H9 (cell line): ENCODE data around the gene ATOX1. TPM values are rescaled to one million over a fixed set of nuclear protein-coding genes. Genes with fewer than 3 reads are reported as not detected.
A peak's percentile ranks its signal among the peaks of the same experiment; 100 is the strongest.

Experiments
- DNase-seq: peaks from one replicate; pipeline ENCODE4 v3.0.0-alpha.2; 2017
- H2AFZ ChIP-seq: one replicate; pipeline ENCODE4 v1.6.1; 2013; ENCODE audit warnings: mild to moderate bottlenecking, low read length, control low read depth, moderate library complexity
- H2AK5ac ChIP-seq: 2 replicates; pipeline ENCODE4 v1.6.1; 2013; ENCODE audit warnings: low read length, control low read depth, mixed read lengths; ENCODE audit not compliant: insufficient read length
- H2BK120ac ChIP-seq: one replicate; pipeline ENCODE4 v1.6.1; 2013; ENCODE audit warnings: low read depth, mild to moderate bottlenecking, low read length, control low read depth, inconsistent platforms; ENCODE audit not compliant: poor library complexity, severe bottlenecking
- H2BK12ac ChIP-seq: 2 replicates; pipeline ENCODE4 v1.6.1; 2013; ENCODE audit warnings: low read length, control low read depth, mixed read lengths, low read depth; ENCODE audit not compliant: insufficient read length
- H2BK15ac ChIP-seq: 2 replicates; pipeline ENCODE4 v1.6.1; 2013; ENCODE audit warnings: low read depth, low read length, control low read depth
- H2BK20ac ChIP-seq: one replicate; pipeline ENCODE4 v1.6.1; 2013; ENCODE audit warnings: low read depth, mild to moderate bottlenecking, low read length, control low read depth, inconsistent platforms; ENCODE audit not compliant: poor library complexity, severe bottlenecking
- H2BK5ac ChIP-seq: 2 replicates; pipeline ENCODE4 v1.6.1; 2013; ENCODE audit warnings: low read length, control low read depth, mixed read lengths; ENCODE audit not compliant: insufficient read length
- H3K14ac ChIP-seq: 2 replicates; pipeline ENCODE4 v1.6.1; 2013; ENCODE audit warnings: low read length, control low read depth; ENCODE audit not compliant: insufficient read depth
- H3K18ac ChIP-seq: 2 replicates; pipeline ENCODE4 v1.6.1; 2013; ENCODE audit warnings: low read depth, mild to moderate bottlenecking, mixed read lengths, low read length, control low read depth; ENCODE audit not compliant: insufficient read length
- H3K23ac ChIP-seq: 2 replicates; pipeline ENCODE4 v1.6.1; 2013; ENCODE audit warnings: low read length, control low read depth, mixed read lengths, low read depth; ENCODE audit not compliant: insufficient read length
- H3K23me2 ChIP-seq: 2 replicates; pipeline ENCODE4 v1.6.1; 2013; ENCODE audit warnings: low read depth, mild to moderate bottlenecking, mixed read lengths, low read length, control low read depth; ENCODE audit not compliant: insufficient read length, poor library complexity, severe bottlenecking
- H3K27ac ChIP-seq: 2 replicates; pipeline ENCODE4 v1.5.1; 2013; ENCODE audit warnings: low read length, control low read depth, mixed read lengths, low read depth; ENCODE audit not compliant: insufficient read length
- H3K27me3 ChIP-seq: 2 replicates; pipeline ENCODE4 v1.6.1; 2013; ENCODE audit warnings: low read length, control low read depth, inconsistent platforms; ENCODE audit not compliant: insufficient read depth
- H3K4ac ChIP-seq: 2 replicates; pipeline ENCODE4 v1.6.1; 2013; ENCODE audit warnings: low read depth, mild to moderate bottlenecking, control low read depth, inconsistent platforms, low read length, moderate library complexity
- H3K4me1 ChIP-seq: 2 replicates; pipeline ENCODE4 v1.6.1; 2013; ENCODE audit warnings: low read length, control low read depth, inconsistent platforms; ENCODE audit not compliant: insufficient read depth
- H3K4me2 ChIP-seq: 2 replicates; pipeline ENCODE4 v1.6.1; 2013; ENCODE audit warnings: low read length, control low read depth, mixed read lengths; ENCODE audit not compliant: insufficient read length, insufficient read depth
- H3K56ac ChIP-seq: 2 replicates; pipeline ENCODE4 v1.6.1; 2013; ENCODE audit warnings: low read depth, mild to moderate bottlenecking, mixed read lengths, low read length, control low read depth; ENCODE audit not compliant: insufficient read length
- H3K79me1 ChIP-seq: 2 replicates; pipeline ENCODE4 v1.6.1; 2013; ENCODE audit warnings: low read depth, mild to moderate bottlenecking, moderate library complexity, low read length, control low read depth, inconsistent platforms; ENCODE audit not compliant: insufficient read depth, poor library complexity, severe bottlenecking
- H3K79me2 ChIP-seq: 2 replicates; pipeline ENCODE4 v1.6.1; 2013; ENCODE audit warnings: low read length, control low read depth, inconsistent platforms; ENCODE audit not compliant: insufficient read depth
- H3K9ac ChIP-seq: 2 replicates; pipeline ENCODE4 v1.6.1; 2013; ENCODE audit warnings: low read length, control low read depth, mixed read lengths; ENCODE audit not compliant: insufficient read length; ENCODE audit errors: extremely low read depth
- H3K9me3 ChIP-seq: one replicate; pipeline ENCODE4 v1.6.1; 2013; ENCODE audit warnings: low read depth, low read length, inconsistent platforms; ENCODE audit not compliant: control insufficient read depth
- H3T11ph ChIP-seq: one replicate; pipeline ENCODE4 v1.6.1; 2013; ENCODE audit warnings: mild to moderate bottlenecking, low read length, control low read depth, inconsistent platforms
- H4K20me1 ChIP-seq: one replicate; pipeline ENCODE4 v1.6.1; 2013; ENCODE audit not compliant: control insufficient read depth, insufficient read length, insufficient read depth
- H4K5ac ChIP-seq: 2 replicates; pipeline ENCODE4 v1.6.1; 2013; ENCODE audit warnings: low read depth, mild to moderate bottlenecking, mixed read lengths, low read length, control low read depth; ENCODE audit not compliant: insufficient read length
- H4K8ac ChIP-seq: replicated peaks from 2 replicates; pipeline ENCODE4 v1.6.1; 2013; ENCODE audit warnings: low read length, control low read depth, mixed read lengths, low read depth; ENCODE audit not compliant: insufficient read length
- H4K91ac ChIP-seq: 2 replicates; pipeline ENCODE4 v1.6.1; 2013; ENCODE audit warnings: low read depth, mild to moderate bottlenecking, moderate library complexity, mixed read lengths, low read length, control low read depth; ENCODE audit not compliant: insufficient read length
- H3K27ac Mint-ChIP-seq, 3 experiments: 2 replicates in 2 of 3; 3 replicates in 1 of 3; pipeline ENCODE4 v1.8.0; 2020 to 2021; ENCODE audit warnings: mixed read lengths in 3 of 3, mild to moderate bottlenecking in 1 of 3, moderate library complexity in 1 of 3
- H3K27me3 Mint-ChIP-seq: 2 replicates; pipeline ENCODE4 v1.8.0; 2021; ENCODE audit warnings: low read depth, mild to moderate bottlenecking, moderate library complexity, mixed read lengths
- H3K36me3 Mint-ChIP-seq, 3 experiments: 2 replicates in 2 of 3; 3 replicates in 1 of 3; pipeline ENCODE4 v1.8.0; 2020 to 2021; ENCODE audit warnings: low read depth in 3 of 3, mixed read lengths in 3 of 3; ENCODE audit not compliant: insufficient read depth in 1 of 3
- H3K4me1 Mint-ChIP-seq, 2 experiments: 2 replicates each; pipeline ENCODE4 v1.8.0; 2020; ENCODE audit warnings: mixed read lengths in 2 of 2
- H3K4me3 Mint-ChIP-seq, 2 experiments: 2 replicates in 1 of 2; 3 replicates in 1 of 2; pipeline ENCODE4 v1.8.0; 2020 to 2021; ENCODE audit warnings: mild to moderate bottlenecking in 2 of 2, mixed read lengths in 2 of 2, moderate library complexity in 1 of 2
- H3K9me3 Mint-ChIP-seq, 2 experiments: 2 replicates in 1 of 2; 3 replicates in 1 of 2; pipeline ENCODE4 v1.8.0; 2020; ENCODE audit warnings: mild to moderate bottlenecking in 2 of 2, mixed read lengths in 2 of 2, moderate library complexity in 1 of 2
- CTCF ChIP-seq: fragments of 200-600 bp; sonication (generic); conservative IDR thresholded peaks from 3 replicates; pipeline ENCODE4 v1.8.0; 2021; ENCODE audit warnings: antibody characterized with exemption, mild to moderate bottlenecking
- WGBS: extraction: QIAGEN DNeasy Blood & Tissue Kit; methylation state at CpG from one replicate; pipeline ENCODE4 v1.1.7; 2013; ENCODE audit warnings: missing lambda C conversion rate, low lambda C conversion rate, mixed read lengths; ENCODE audit not compliant: insufficient read length; ENCODE audit errors: extremely low coverage; 5-methylcytosine and 5-hydroxymethylcytosine counted together
- long read RNA-seq: library from polyadenylated mRNA; unstranded; transcript quantifications from one replicate; pipeline ENCODE4 v2.0.0, GENCODE V29; 2020
- total RNA-seq: library from RNA; stranded (reverse); gene quantifications from 2 replicates; pipeline ENCODE4 v1.2.1, GENCODE V29; 2021

The ATOX1 gene
- 75.0 and 79.7 TPM in 2 replicates for total RNA-seq
- long read RNA-seq, transcript ATOX1-201 (4 exons, 488 nt), result major isoform, 18 of 27 reads
- long read RNA-seq, partial matches to known transcripts, result 1 of 27 reads
- long read RNA-seq, other reads (novel, unspliced or antisense), result 7 of 27 reads

DNA sequence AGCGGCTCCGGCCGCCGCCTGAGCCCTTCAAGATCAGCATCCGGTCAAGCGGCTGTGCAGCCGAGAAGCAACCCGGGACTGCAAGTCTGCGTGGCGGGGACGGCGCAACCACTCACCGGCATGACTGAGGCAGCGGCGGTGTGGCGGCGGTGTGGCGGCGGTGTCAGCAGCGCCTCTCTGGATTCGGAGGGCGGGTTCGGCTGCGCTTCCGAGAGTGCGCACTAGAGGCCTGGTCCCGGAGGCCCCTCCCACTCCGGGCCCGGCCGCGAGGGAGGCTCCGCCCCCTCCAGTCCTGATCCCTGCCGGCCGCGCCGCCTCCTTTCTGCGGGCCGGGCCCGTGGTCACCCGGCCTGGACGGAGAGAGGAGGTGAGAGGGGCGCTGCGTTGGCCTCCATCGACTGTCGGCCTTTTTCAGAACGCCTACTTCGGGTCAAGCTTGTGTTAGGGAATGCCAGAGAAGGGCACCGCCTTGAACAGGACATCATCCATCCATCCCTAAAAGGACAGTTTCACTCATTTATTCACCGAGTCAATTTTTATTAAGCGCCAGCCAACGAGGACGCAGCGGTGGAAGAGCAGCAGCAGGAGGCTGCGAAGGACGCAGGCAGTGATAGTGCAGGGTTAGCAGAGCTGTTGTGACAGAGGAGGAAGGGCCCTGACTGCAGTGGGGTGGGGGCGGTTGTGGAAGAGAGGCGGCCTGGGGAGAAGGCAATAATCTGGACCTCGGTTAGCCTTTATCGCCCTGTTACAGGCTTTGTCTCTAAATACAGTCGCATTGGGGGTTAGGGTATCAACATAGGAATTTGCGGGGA, at the start of gene ATOX1:
Gene ATOX1 (minus strand): TSS at position 202 of the 812 bp plus-strand sequence. CDS start 80 bp downstream, at position 122.
- peak; percentile 27; the same call in 1 of the 3 replicates for TF ChIP-seq CTCF
- no peak within 1 kb of the TSS for H2BK120ac ChIP-seq
- H3K14ac ChIP-seq, result peak within 1 kb of the TSS; percentile 16; the same call in 1 of the 2 replicates
- Mint-ChIP-seq H3K27ac (peak within 1 kb of the TSS; percentile 85 to 98 (median 96); a peak in 6 of 7 replicates), H3K36me3 (peaks cover 0 to 1% (median under 1%) of the 10 kb centered on the region in 3 experiments; a peak in 2 of 7 replicates), H3K4me1 (peaks cover 33 to 42% of the 10 kb centered on the region in 2 experiments), H3K27me3 (no peaks in the 10 kb centered on the region; the same call in 1 of the 2 replicates), H3K4me3 (peak within 1 kb of the TSS; percentile 84 to 87), H3K9me3 (no peaks in the 10 kb centered on the region)
- no peak within 1 kb of the TSS for H3K4ac ChIP-seq
- H3K27ac ChIP-seq, result no peak within 1 kb of the TSS
- H3K23me2 ChIP-seq, result peaks cover 5% of the 10 kb centered on the region
- WGBS, result no CpG with 5 or more reads among the region's 61 CpGs
- H2BK12ac ChIP-seq, result no peak within 1 kb of the TSS
- peaks cover 3% of the 10 kb centered on the region for H3K79me1 ChIP-seq
- H2BK15ac ChIP-seq, result no peak within 1 kb of the TSS
- H2AK5ac ChIP-seq, result no peak within 1 kb of the TSS
- no peak within 1 kb of the TSS for H4K5ac ChIP-seq
- no peak within 1 kb of the TSS for H4K91ac ChIP-seq
- H3K23ac ChIP-seq, result no peak within 1 kb of the TSS
- H3K4me2 ChIP-seq, result peak within 1 kb of the TSS; percentile 51
- H4K8ac ChIP-seq, result no peak within 1 kb of the TSS
- H3K79me2 ChIP-seq, result 0 out of 2 replicates have a peak, but pooled peaks cover 2% of the 10 kb centered on the region
- peak within 1 kb of the TSS; percentile 56 for H3K9ac ChIP-seq
- H3K56ac ChIP-seq, result no peak within 1 kb of the TSS
- H3K9me3 ChIP-seq, result no peaks in the 10 kb centered on the region
- H3K18ac ChIP-seq, result peak within 1 kb of the TSS; percentile 16
- peaks cover 9% of the 10 kb centered on the region for H3K4me1 ChIP-seq
- no peaks in the 10 kb centered on the region for H4K20me1 ChIP-seq
- no peak within 1 kb of the TSS for H2BK5ac ChIP-seq
- no peaks in the 10 kb centered on the region for H3K27me3 ChIP-seq
- peak; percentile 93 for DNase-seq
- H2BK20ac ChIP-seq, result no peak within 1 kb of the TSS
- no peak within 1 kb of the TSS for H3T11ph ChIP-seq
- H2AFZ ChIP-seq, result peak within 1 kb of the TSS; percentile 41
